T follicular helper cell (primary cell): Measurements from ENCODE around the gene F2RL1.
"Not testable (repeated sequence)": the region's sequence is repeated elsewhere in the genome, so short reads cannot be mapped to it uniquely, and the experiment has no call there.

Experiments used
- DNase-seq: peaks from one replicate; pipeline ENCODE4 v3.0.0-alpha.2; 2020; ENCODE audit warnings: low read depth

F2RL1 gene

DNA sequence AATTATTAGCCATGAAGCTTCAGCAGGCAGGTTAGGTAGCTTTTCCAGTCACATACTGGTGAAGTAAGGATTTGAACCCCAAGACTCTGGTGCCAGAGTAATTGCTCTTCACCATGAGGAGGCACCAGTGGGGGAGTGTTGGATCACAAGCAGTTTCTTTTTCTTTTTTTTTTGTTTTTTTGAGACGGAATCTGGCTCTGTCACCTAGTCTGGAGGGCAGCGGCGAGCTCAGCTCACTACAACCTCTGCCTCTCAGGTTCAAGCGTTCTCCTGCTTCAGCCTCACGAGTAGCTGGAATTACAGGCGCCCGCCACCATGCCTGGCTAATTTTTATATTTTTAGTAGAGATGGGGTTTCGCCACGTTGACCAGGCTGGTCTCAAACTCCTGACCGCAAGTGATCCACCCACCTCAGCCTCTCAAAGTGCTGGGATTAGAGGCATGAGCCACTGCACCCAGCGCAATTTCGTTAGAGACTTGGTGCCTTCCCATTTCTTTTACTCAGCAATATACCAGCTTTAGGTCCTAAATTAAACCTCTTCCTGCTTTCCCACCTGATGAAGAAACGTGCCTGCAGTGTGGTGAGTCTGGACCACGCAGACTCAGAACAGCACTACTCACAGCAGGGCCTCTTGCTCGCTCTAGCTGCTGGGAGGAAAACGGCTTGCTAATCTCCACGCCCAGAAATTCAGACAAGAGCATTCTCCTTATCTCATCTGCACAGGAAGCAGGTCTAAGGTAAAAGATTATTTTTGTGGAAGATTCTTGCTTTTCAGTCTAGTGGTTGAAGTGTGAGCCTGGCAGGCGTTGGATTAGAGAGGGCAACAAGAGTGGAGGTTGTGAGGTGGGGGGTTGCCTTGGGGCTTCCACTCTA lies 30.8 kb downstream of the F2RL1 start, which contains the start of gene S100Z:
Gene S100Z (plus strand): TSS at position 596 of the 873 bp plus-strand sequence. CDS start 25,346 bp downstream, outside the sequence.
- DNase-seq: peak; percentile 5

DNA sequence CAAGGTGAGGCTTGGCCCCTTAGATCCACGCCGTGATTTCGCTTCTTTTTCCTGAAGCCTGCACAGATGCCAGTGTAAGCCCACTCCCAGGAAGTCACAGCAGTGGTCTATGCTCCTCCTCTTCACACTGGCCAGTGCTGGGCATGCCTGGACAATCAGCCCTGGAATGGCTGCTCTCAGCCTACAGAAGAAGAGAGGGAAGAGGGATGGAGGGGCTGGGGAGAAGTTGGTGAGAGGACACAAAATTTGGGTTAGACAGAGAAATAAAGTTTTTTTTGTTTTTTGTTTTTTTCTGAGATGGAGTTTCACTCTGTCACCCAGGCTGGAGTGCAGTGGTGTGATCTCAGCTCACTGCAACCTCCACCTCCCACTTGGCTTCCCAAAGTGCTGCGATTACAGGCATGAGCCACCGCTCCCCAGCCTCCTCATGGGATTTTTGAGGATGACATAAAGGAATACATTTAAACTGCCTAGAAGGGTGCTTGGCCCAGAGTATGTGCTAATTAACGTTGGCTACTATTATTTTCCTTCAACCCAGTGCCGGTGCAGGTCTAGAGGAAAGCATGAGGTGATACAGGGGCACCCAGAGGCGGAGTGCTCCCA lies 31.8 kb downstream of the F2RL1 start:
- no peak for DNase-seq

DNA sequence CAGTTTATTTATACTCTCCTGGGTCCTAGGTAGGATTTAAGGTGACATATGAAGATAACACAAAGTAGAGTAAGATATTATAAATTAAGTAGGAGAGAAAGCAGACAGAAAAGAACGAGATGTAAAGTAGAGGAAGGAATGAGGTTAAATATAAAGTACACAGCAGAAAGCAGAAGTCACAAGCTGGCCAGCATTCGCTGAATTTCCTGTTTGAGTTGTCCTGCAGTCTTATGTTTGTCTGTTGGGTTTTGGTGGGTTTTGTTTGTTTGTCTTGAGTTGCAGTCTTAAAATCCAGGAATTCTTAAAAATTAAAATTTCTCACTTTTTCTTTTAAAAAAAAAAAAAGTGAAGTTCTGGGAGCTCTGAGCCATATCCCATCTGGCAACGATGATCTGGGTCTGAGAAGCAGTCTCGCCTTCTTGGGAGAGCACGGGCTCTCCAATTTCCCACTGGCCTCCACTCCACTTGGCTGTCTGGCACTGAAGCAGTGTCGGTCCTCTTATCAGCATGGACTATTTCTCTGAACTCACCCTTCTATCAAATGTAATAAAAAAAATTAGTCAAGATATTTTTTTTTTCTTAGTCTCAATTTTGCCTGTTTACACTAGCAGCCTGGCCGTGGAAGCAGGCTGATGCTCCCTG lies 33.0 kb downstream of the F2RL1 start:
- no peak for DNase-seq

DNA sequence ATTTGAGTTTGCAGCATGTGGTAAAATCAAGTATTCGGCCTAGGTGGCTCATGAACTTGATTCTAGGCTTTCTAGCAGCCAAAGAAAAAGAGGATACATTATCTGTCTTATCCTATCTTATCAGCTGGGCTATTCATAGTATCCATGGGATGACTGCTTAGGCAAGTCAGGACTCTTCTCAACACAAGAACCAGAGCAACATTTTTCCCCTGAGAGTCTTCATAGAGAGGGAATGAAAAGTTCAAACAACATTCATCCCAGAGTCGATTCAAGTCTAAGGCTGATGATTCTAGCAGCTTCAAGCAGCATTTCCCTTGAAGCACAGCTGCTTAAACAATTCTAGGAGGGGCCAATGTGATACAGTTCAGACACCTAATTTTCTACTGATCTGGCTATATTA lies 33.9 kb downstream of the F2RL1 start:
- DNase-seq: no peak

DNA sequence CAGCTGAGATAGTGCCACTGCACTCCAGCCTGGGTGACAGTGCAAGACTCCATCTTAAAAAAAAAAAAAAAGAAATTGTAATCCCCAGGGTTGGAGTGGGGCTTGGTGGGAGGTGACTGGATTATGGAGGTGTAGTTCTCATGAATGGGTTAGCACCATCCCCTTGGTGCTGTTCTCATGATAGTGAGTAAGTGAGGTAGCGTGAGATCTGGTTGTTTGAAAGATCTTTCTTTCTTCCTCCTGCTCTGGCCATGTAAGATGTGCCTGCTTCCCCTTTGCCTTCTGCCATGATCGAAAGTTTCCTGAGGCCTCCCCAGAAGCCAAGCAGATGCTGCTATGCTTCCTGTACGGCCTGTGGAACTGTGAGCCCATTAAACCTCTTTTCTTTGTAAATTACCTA lies 34.9 kb downstream of the F2RL1 start:
- DNase-seq: not testable (repeated sequence)

DNA sequence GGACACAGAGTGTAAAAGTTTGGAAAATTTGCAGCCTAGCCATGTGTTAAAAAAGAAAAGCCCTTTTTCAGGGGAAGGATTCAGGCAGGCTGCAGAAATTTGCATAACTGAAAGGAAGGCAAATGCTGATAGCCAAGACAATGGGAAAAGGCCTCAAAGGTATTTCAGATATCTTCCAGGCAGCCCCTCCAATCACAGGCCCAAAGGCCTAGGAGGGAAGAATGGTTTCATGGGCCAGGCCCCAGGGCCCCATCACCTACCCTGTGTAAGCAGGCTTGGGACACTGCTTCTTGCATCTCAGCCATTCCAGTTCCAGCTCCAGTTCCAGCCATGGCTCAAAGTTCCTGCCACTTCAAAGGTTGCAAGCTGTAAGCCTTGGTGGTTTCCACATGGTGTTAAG lies 35.8 kb downstream of the F2RL1 start:
- DNase-seq: no peak

DNA sequence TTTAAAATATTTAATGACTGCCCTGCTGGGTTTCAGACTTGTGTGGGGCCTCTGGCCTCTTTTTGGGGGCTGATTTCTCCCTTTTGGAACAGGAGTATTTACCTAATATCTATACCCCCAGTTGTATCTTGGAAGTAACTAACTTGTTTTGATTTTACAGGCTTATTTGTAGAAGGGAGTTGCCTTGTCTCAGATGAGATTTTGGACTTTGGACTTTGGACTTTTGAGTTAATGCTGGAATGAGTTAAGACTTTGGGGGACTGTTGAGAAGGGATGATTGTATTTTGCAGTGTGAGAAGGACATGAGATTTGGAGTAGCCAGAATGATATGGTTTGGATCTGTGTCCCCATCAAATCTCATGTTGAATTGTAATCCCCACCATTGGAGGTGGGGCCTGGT lies 36.7 kb downstream of the F2RL1 start:
- DNase-seq: not testable (repeated sequence)

DNA sequence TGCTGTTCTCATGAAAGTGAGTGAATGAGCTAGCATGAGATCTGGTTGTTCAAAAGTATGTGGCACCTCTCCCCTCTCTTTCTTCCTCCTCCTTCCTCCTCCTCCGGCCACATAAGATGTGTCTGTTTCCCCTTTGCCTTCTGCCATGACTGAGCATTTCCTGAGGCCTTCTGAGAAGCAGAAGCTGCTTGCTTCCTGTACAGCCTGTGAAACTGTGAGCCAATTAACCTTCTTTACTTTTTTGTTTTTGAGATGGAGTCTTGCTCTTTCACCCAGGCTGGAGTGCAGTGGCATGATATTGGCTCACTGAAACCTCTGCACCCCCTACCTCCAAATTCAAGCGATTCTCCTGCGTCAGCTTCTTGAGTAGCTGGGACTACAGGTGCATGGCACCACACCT lies 37.1 kb downstream of the F2RL1 start:
- DNase-seq: no peak

DNA sequence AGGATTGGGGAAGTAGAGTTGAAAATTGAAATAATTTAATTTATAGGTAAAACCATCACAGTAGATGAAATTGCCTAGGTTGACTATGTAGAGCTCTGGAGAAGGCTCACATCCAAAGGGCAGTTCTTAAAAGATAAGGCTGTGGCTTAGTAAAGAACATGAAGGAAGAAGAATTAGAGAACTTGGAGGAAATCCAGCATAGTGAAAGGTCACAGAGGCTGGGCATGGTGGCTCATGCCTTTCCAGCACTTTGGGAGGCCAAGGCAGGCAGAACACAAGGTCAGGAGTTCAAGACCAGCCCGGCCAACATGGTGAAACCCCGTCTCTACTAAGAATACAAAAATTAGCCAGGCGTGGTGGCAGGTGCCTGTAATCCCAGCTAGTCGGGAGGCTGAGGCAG lies 38.0 kb downstream of the F2RL1 start:
- not testable (repeated sequence) for DNase-seq

DNA sequence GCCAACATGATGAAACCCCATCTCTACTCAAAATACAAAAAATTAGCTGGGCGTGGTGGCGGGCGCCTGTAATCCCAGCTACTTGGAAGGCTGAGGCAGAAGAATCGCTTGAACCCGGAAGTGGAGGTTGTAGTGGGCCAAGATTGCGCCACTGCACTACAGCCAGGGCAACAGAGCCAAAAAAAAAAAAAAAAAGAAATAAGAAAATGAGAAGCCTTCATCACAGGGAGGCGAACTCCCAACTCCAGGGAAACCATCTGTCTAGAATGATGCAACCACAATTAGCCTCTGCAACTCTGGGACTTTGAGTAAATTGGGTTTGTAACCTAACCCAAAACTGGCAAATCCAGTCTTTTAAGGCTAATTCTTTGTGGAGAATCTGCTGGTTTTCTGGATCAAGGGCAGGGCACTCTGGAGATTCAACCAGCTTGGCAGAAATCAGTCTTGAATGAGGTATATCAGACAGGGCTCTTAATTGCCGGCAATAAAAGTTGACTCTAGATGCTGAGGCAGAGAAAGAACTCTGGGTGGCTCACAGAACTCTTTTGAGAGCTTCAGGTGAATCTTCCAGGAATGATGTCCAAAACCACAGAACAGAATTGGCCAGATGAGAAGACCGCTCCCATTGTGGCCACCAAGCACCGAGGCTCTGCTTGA lies 40.9 kb downstream of the F2RL1 start:
- no peak for DNase-seq

DNA sequence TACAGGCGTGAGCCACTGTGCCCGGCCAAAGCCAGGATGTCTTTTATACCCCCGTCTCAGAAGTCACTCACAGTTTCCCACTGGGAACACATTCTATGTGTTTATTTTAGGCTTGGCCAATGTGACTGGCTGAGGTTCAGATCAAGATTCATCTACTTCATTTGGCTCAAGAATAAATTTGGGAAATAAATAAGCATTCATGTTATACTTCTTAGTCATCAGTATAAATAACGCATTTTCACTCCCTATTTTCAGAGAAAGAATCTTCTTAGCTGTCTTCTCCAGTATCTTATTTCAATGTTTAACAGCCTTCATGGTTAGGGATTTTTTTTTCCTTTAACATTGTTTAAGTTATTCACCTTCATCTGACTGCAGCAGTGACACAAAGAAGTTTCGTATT lies 42.8 kb downstream of the F2RL1 start:
- no peak for DNase-seq

DNA sequence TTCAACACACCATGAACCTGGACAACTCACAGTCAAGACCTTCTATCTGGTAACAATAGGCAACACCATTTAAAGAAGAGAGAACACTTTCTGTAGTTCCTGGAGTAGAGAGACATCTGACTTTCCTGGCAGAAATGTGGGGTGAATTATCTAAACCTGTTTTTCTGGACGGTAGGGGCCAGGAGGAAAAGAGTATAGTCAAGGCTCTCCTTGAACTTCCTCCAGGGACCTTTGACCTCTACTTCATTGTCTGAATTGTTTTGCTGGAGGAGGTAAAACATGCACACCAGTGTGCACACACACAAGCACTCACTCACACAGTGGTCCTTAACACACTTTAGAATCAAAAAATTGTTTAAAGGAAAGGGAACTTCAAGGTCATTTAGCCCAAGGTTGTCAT lies 44.2 kb downstream of the F2RL1 start:
- DNase-seq: no peak

DNA sequence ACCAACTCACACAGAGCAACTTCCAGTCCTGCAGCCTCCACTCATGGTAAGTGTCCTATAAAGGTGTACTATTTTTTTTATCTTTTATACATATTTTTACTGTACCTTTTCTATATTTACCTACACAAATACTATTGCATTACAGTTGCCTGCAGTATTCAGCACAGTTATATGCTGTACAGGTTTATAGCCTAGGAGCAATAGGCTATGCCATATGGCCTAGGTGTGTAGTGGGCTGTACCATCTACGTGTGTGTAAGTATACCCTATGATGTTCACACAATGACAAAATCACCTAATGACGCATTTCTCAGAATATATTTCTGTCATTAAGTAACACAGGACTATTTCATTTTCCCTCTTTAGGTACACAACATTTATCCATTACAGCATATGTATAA lies 47.7 kb downstream of the F2RL1 start:
- no peak for DNase-seq

DNA sequence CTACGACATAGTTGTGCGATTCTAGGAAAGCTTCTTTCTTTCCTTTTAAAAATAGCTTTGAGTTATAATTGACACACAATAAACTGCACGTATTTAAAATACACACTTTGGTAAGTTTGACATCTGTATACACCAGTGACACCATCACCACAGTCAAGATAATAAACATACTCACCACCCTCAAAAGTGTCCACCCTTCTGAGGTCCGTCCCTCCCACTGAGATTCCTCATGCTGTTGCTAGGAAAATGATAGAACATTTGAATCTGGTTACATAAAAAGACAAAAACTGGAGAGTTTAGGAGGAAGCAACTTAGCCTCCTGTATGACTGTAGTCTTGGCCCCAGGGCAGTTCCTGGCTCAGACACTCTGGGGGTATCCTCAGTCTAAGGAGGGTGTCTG lies 48.2 kb downstream of the F2RL1 start:
- DNase-seq: no peak

DNA sequence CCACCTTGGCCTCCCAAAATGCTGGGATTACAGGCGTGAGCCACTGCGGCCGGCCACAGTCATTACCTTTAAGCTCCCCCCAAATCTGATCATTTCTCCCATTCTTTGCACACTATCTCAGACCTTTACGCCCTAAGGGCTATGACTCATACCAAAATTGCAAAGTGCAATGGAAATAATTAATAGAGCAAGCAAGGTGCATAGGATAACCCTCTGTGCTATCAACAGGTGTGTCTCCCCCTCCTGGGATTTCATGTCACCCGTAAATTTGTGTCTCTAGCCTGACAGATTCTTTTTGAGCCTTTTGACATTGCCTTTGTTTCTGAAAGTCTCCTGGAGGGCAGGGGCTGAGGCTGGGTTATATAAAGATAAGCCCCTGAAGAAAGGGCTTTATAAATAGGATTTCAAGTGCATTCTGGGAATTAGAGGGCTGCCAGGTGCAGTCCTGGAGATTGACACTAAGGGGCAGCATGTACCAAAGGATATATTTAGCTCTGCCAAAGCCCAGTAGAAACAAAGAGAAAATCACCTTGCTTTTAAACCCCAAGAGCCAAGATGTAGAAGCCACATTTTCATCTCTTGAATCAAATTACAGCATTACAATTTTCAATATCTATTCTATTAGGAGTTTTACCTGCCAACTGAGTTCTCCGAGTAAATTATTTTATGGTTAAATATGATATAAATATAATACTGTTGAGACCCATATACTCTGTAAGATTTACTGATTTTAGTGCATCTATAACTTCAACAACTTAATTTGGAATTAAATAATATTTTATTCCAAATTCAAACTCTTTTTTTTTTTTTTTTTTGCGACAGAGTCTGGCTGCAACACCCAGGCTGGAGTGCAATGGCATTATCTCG lies 49.2 kb downstream of the F2RL1 start:
- peak; percentile 42 for DNase-seq

DNA sequence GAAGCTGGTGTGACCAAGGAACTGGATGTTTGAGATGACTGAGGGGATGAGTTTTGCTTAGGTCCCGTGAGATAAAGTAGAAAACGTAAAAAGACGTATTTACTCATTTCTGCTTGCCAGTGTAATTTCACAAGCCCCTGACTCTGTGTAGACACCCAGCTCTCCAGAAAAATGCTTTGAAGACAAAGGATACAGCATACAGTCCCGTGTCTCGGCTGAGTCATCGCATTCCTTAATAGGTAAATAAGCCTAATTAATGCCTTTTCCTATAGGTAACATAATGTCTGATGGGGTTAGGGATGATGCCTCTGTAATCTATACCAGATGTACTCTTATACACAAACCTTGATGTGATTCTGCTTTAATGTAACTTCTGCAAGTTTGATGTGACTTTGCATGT lies 51.2 kb downstream of the F2RL1 start:
- no peak for DNase-seq

DNA sequence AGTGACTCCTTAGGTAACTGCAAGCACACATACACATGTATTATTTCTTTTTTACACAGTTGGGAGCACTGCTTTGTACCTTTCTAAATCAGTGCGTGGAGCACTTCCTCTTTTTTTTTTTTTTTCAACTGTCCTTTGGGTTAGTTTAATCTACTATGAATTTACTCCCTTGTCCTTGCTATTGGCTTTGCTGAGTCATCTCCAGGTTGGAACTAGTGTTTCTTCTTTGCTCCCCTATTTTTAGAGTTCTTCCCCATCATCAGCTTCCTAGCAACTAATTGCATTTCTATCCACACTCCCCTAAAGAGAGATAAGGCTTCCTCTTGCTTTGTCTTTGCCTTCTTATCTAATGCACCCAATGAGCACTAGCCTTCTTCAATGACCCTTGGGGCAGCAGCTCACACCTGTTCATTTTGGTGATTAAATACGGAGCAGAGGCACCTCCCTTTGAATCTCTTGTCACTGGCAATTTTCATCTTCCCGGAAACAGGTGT lies 55.3 kb downstream of the F2RL1 start:
- no peak for DNase-seq
